ENCODE data around the gene TOPORS.

- TF ChIP-seq CTCF (IDR thresholded peaks at IDR 0.05; ENCODE audit: low read depth, low read length, poor library complexity, severe bottlenecking): no peak
- TF ChIP-seq EZH2phosphoT487 (IDR thresholded peaks at IDR 0.05; ENCODE audit: borderline replicate concordance, low read length): no peak
Measured at GRCh38 chr9:32596096-32596865, 43.9 kb upstream of the TOPORS start.
